Mesenchymal stem cell (in vitro differentiated cells and primary cell): ENCODE measurements around the gene LINGO3.

Experiments used
- DNase-seq: peaks from one replicate; pipeline ENCODE4 v3.0.0-alpha.2; 2013
- H2AFZ ChIP-seq: one replicate; pipeline ENCODE4 v1.6.1; 2013; ENCODE audit warnings: low read depth, mild to moderate bottlenecking, control low read depth, inconsistent platforms, low read length, moderate library complexity
- H2AK5ac ChIP-seq: 2 replicates; pipeline ENCODE4 v1.6.1; 2013; ENCODE audit warnings: low read length, moderate library complexity, mild to moderate bottlenecking, inconsistent platforms; ENCODE audit not compliant: severe bottlenecking
- H2BK120ac ChIP-seq: one replicate; pipeline ENCODE4 v1.6.1; 2013; ENCODE audit warnings: low read depth, mild to moderate bottlenecking, inconsistent platforms, low read length, moderate library complexity
- H2BK12ac ChIP-seq, 2 experiments: one replicate each; pipeline ENCODE4 v1.6.1; 2013; ENCODE audit warnings: inconsistent platforms in 2 of 2, low read length in 2 of 2, mild to moderate bottlenecking in 2 of 2, moderate library complexity in 2 of 2, control low read depth in 1 of 2
- H2BK15ac ChIP-seq: one replicate; pipeline ENCODE4 v1.6.1; 2013; ENCODE audit warnings: mild to moderate bottlenecking, low read depth, inconsistent platforms; ENCODE audit not compliant: poor library complexity, severe bottlenecking
- H2BK5ac ChIP-seq: 2 replicates; pipeline ENCODE4 v1.6.1; 2013; ENCODE audit warnings: low read depth, mild to moderate bottlenecking, low read length, control low read depth, inconsistent platforms; ENCODE audit not compliant: poor library complexity, severe bottlenecking
- H3K14ac ChIP-seq, 2 experiments: one replicate each; pipeline ENCODE4 v1.6.1; 2013; ENCODE audit warnings: inconsistent platforms in 2 of 2, low read length in 2 of 2, control low read depth in 1 of 2, mild to moderate bottlenecking in 1 of 2, moderate library complexity in 1 of 2
- H3K18ac ChIP-seq, 2 experiments: one replicate each; pipeline ENCODE4 v1.6.1; 2013; ENCODE audit warnings: inconsistent platforms in 2 of 2, low read length in 2 of 2, control low read depth in 1 of 2, low read depth in 1 of 2, mild to moderate bottlenecking in 1 of 2
- H3K23ac ChIP-seq, 2 experiments: one replicate each; pipeline ENCODE4 v1.6.1; 2013; ENCODE audit warnings: inconsistent platforms in 2 of 2, low read length in 2 of 2, mild to moderate bottlenecking in 2 of 2, moderate library complexity in 2 of 2, control low read depth in 1 of 2
- H3K27ac ChIP-seq: 2 replicates; pipeline ENCODE4 v1.5.1; 2013; ENCODE audit warnings: mild to moderate bottlenecking, moderate library complexity, low read length, control low read depth, inconsistent platforms; ENCODE audit not compliant: poor library complexity, severe bottlenecking
- H3K27me3 ChIP-seq, 2 experiments: 2 replicates each; pipeline versions ENCODE4 v1.6.1 to v1.7.0; 2013; ENCODE audit warnings: low read length in 2 of 2, mild to moderate bottlenecking in 2 of 2, moderate library complexity in 2 of 2, control low read depth in 1 of 2, inconsistent platforms in 1 of 2; ENCODE audit not compliant: control insufficient read depth in 1 of 2, insufficient read depth in 1 of 2
- H3K36me3 ChIP-seq, 2 experiments: 2 replicates each; pipeline versions ENCODE4 v1.6.1 to v1.7.0; 2013; ENCODE audit warnings: low read length in 2 of 2, control low read depth in 1 of 2, inconsistent platforms in 1 of 2, low read depth in 1 of 2, mild to moderate bottlenecking in 1 of 2; ENCODE audit not compliant: insufficient read depth in 2 of 2, control insufficient read depth in 1 of 2
- H3K4ac ChIP-seq, 2 experiments: one replicate each; pipeline ENCODE4 v1.6.1; 2013; ENCODE audit warnings: inconsistent platforms in 2 of 2, low read length in 2 of 2, mild to moderate bottlenecking in 2 of 2, moderate library complexity in 2 of 2, control low read depth in 1 of 2, low read depth in 1 of 2
- H3K4me1 ChIP-seq: 2 replicates; pipeline ENCODE4 v1.6.1; 2013; ENCODE audit warnings: low read depth, low read length, control low read depth; ENCODE audit not compliant: control insufficient read depth, insufficient read depth
- H3K4me2 ChIP-seq: 2 replicates; pipeline ENCODE4 v1.6.1; 2013; ENCODE audit warnings: low read length, mild to moderate bottlenecking, inconsistent platforms; ENCODE audit not compliant: poor library complexity, severe bottlenecking
- H3K4me3 ChIP-seq, 2 experiments: 2 replicates each; pipeline versions ENCODE4 v1.5.1 to v1.7.0; 2013; ENCODE audit warnings: low read length in 2 of 2, mild to moderate bottlenecking in 2 of 2, control low read depth in 1 of 2, low read depth in 1 of 2; ENCODE audit not compliant: insufficient read depth in 1 of 2
- H3K79me1 ChIP-seq: replicated peaks from 2 replicates; pipeline ENCODE4 v1.6.1; 2013; ENCODE audit warnings: mild to moderate bottlenecking, control low read depth, low read length, inconsistent platforms; ENCODE audit not compliant: poor library complexity, severe bottlenecking
- H3K9ac ChIP-seq: 2 replicates; pipeline ENCODE4 v1.7.0; 2013; ENCODE audit warnings: mild to moderate bottlenecking, low read length, moderate library complexity
- H3K9me3 ChIP-seq: 2 replicates; pipeline ENCODE4 v1.7.0; 2013; ENCODE audit warnings: mild to moderate bottlenecking, low read length; ENCODE audit not compliant: control insufficient read depth
- H4K8ac ChIP-seq: one replicate; pipeline ENCODE4 v1.6.1; 2013; ENCODE audit warnings: inconsistent platforms, mild to moderate bottlenecking, low read length, moderate library complexity
- H4K91ac ChIP-seq: one replicate; pipeline ENCODE4 v1.6.1; 2013; ENCODE audit warnings: mild to moderate bottlenecking, low read length, inconsistent platforms
- WGBS: methylation state at CpG from one replicate; pipeline ENCODE4 v1.1.7; 2013; ENCODE audit warnings: mixed read lengths; 5-methylcytosine and 5-hydroxymethylcytosine counted together

Gene LINGO3

DNA sequence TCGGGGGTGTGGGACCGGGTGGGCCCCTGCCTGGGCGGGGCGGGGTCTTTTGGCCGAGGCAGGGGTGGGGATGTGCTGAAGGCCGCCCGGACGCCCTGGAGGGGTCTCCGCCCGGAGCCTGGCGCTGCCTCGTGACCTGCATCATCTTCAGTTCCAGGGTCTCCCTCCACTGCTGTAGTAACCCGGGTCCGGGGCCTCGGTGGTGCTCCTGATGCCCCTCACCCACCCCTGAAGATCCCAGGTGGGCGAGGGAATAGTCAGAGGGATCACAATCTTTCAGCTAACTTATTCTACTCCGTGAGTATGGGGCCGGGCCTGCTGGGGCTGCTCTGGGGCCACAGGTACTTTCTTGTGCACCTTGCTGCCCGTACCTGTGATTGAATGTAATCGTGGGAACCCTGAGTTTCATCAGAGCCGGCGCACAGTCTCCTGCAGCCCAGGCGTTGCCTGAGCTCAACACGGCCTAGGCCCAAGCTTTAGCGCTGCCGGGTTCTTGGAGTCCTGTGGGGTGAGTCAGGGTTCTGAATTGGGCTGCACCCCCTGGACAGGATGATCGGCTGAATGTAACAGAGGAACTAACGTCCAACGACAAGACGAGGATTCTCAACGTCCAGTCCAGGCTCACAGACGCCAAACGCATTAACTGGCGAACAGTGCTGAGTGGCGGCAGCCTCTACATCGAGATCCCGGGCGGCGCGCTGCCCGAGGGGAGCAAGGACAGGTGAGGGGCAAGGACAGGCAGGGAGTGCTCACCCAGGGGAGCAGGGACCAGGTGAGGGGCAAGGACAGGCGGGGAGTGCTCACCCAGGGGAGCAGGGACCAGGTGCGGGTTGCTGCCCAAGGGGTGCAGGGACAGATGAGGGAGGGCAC lies 36.5 kb downstream of the LINGO3 start:
- Histone ChIP-seq H3K4me2 (peak overlapping the region; percentile 78), H3K18ac (peak overlapping the region; percentile 5 to 80), H2BK15ac (peak overlapping the region; percentile 60), H2AFZ (no peak overlapping the region), H3K4ac (no peak overlapping the region), H3K23ac (no peak overlapping the region), H3K4me3 (peak overlapping the region; percentile 92 to 95), H2AK5ac (no peak overlapping the region), H3K36me3 (peaks cover 24 to 52% of the 10 kb centered on the region in 2 experiments), H3K27ac (peak overlapping the region; percentile 68), H2BK5ac (no peak overlapping the region), H4K8ac (no peak overlapping the region), H4K91ac (peak overlapping the region; percentile 18), H2BK120ac (peak overlapping the region; percentile 34), H3K14ac (peak overlapping the region; percentile 57 to 89), H3K9me3 (no peaks in the 10 kb centered on the region), H3K27me3 (no peaks in the 10 kb centered on the region), H3K79me1 (peaks cover 11% of the 10 kb centered on the region), H3K4me1 (peaks cover 50% of the 10 kb centered on the region), H3K9ac (peak overlapping the region; percentile 96), H2BK12ac (no peak overlapping the region)
- peak; percentile 53 for DNase-seq
- WGBS, result 47% methylated on average over 39 of the region's 43 CpGs

DNA sequence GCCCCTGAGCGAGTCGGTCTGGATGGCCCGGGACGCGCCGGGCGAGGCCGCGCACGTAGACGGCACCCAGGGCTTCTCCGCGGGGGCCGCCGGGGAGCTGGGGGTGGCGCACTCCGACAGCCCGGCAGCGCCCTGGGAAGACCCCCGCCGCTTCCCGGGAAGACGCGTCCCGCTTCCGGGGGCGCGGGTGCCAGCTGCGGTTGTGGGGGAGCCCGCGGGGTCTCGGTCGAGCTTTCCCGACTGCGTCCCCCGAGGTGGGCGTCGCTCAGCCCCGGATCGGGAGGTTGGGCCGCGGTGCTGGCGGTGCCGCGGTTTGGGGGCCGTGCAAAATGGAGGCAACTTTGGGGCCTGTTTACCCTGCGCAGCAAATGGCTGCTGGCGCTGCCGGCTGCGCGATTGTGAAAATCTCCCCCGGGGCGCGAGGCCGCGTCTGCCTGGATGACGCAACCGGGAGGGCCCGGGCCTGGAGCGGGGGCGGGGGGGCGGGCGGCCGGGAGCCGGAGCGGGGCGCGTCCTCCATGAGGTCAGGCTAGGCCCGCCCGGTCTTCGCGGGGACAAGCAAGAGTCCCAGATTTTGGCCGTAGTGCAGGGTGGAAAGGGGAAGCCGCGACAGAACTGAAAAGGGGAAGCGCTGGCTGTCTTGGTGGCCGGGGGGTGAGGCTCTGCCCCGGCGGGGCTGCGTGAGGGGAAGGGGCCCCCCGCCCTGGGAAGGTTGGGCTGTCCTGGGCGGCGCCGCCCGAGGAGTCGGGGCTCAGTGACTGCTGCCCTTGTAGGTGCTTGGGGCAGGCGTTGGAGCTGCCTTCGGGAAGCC lies 37.3 kb downstream of the LINGO3 start:
- Histone ChIP-seq H3K9me3 (no peaks in the 10 kb centered on the region), H4K91ac (peak overlapping the region; percentile 83), H3K79me1 (peaks cover 8% of the 10 kb centered on the region), H2AK5ac (no peak overlapping the region), H4K8ac (peak overlapping the region; percentile 71), H3K4me1 (peaks cover 48% of the 10 kb centered on the region), H2AFZ (no peak overlapping the region), H2BK12ac (peak overlapping the region in 1 of 2 experiments; percentile 49), H3K36me3 (peaks cover 24 to 44% of the 10 kb centered on the region in 2 experiments), H2BK120ac (peak overlapping the region; percentile 73), H2BK15ac (peak overlapping the region; percentile 28), H3K27ac (peak overlapping the region; percentile 68), H3K18ac (peak overlapping the region; percentile 85 to 94), H3K9ac (peak overlapping the region; percentile 96), H3K4me2 (peak overlapping the region; percentile 78), H3K27me3 (no peaks in the 10 kb centered on the region), H3K14ac (peak overlapping the region; percentile 76 to 97), H3K4me3 (peak overlapping the region; percentile 92 to 95), H2BK5ac (peak overlapping the region; percentile 74), H3K23ac (peak overlapping the region; percentile 91 to 96), H3K4ac (peak overlapping the region; percentile 93 to 94)
- DNase-seq, result peak; percentile 86
- under 1% methylated on average over 86 of the region's 88 CpGs for WGBS

DNA sequence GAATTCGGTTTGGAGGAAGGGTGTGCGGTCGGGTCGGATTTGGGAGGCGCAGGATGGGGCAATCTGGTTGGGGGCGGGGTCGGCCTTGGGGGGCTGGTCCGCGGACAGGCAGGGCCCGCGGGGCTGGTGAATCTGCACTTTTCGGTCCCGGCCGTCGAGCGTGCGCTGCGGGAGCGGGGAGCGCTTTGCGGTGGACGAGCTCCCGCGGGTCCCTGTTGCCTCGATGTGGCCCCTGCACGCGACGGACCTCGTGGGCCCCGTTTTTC lies 37.9 kb downstream of the LINGO3 start:
- H3K79me1 ChIP-seq, result peaks cover 5% of the 10 kb centered on the region
- peak overlapping the region in 1 of 2 experiments; percentile 68 for H2BK12ac ChIP-seq
- no peak overlapping the region for H2BK15ac ChIP-seq
- peaks cover 24 to 38% of the 10 kb centered on the region in 2 experiments for H3K36me3 ChIP-seq
- peak overlapping the region; percentile 63 for H3K4me2 ChIP-seq
- peak overlapping the region; percentile 74 for H2BK5ac ChIP-seq
- DNase-seq, result no peak
- H2AK5ac ChIP-seq, result no peak overlapping the region
- no peaks in the 10 kb centered on the region for H3K9me3 ChIP-seq
- 1% methylated on average over 21 of the region's 30 CpGs for WGBS
- peak overlapping the region; percentile 83 for H4K91ac ChIP-seq
- peak overlapping the region; percentile 73 for H2BK120ac ChIP-seq
- H3K4ac ChIP-seq, result peak overlapping the region; percentile 93 to 94
- peak overlapping the region; percentile 91 to 94 for H3K23ac ChIP-seq
- no peak overlapping the region for H2AFZ ChIP-seq
- no peak overlapping the region for H4K8ac ChIP-seq
- peak overlapping the region; percentile 92 to 95 for H3K4me3 ChIP-seq
- no peaks in the 10 kb centered on the region for H3K27me3 ChIP-seq
- peak overlapping the region; percentile 67 for H3K27ac ChIP-seq
- H3K9ac ChIP-seq, result peak overlapping the region; percentile 96
- peak overlapping the region; percentile 85 to 94 for H3K18ac ChIP-seq
- peak overlapping the region; percentile 97 for H3K14ac ChIP-seq
- peaks cover 43% of the 10 kb centered on the region for H3K4me1 ChIP-seq
